ENCODE measurements around the gene RSPRY1. TPM values are rescaled to one million over a fixed set of nuclear protein-coding genes. Genes with fewer than 3 reads are reported as not detected.

The RSPRY1 gene
- total RNA-seq, 1 experiment from 2014 or later = 24.9 TPM

DNA sequence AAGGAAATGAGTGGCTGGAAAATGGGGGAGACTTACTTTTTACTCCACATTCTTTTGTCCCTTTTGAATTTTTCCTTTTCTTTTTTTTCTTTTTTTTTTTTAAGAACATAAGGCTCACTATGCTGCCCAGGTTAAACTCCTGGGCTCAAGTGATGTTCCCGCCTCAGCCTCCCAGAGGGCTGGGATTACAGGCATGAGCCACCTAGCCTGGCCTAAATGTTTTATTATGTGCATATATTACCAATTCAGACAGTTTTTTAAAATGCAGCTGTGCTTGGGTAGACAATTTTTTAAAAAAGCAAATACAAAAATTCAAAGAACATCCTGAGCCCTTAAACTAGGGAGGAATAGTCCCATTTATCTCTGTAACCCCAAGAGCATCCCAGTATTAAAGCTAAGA is 28.6 kb upstream of the RSPRY1 start:
- Histone ChIP-seq H3K4me1 (ENCODE audit: control insufficient read depth in 1 of 2, insufficient read depth in 2 of 2, low read length in 2 of 2) (no peaks in the 10 kb centered on the region), H3K4me2 (ENCODE audit: low read length) (no peak overlapping the region), H3K9me2 (ENCODE audit: insufficient read depth) (no peaks in the 10 kb centered on the region), H3K79me2 (ENCODE audit: insufficient read depth, low read length) (no peaks in the 10 kb centered on the region), H3K27me3 (ENCODE audit: insufficient read depth, low read length) (no peaks in the 10 kb centered on the region), H3K9me3 (ENCODE audit: control insufficient read depth in 1 of 2, insufficient read depth in 1 of 2, low read depth in 1 of 2, low read length in 2 of 2) (no peaks in the 10 kb centered on the region), H3K36me3 (ENCODE audit: control insufficient read depth in 1 of 2, insufficient read depth in 2 of 2, low read length in 2 of 2) (peaks cover 28 to 33% of the 10 kb centered on the region in 2 experiments), H2AFZ (ENCODE audit: low read depth, low read length, poor library complexity, severe bottlenecking) (no peak overlapping the region), H3K27ac (ENCODE audit: low read depth, low read length) (no peak overlapping the region), H3K4me3 (replicated peaks in 1 of 2; ENCODE audit: low read depth in 1 of 2, low read length in 2 of 2) (no peak overlapping the region), H3K9ac (ENCODE audit: low read length) (no peak overlapping the region), H4K20me1 (ENCODE audit: insufficient read depth) (no peaks in the 10 kb centered on the region)
- ChIA-PET CTCF (no interaction called here), RAD21 (ENCODE audit: low non-redundant PET in 1 of 2, low total read pairs in 2 of 2, uncharacterized antibody in 2 of 2, unreplicated experiment in 2 of 2) (no interaction called here), POLR2A (no interaction called here)
- no TSS peak for BruUV-seq (replicated peaks)
- DNase-seq (ENCODE audit: low read depth, low spot score) (no peak), ATAC-seq (no peak)
- intact Hi-C loops (cut with micrococcal nuclease) = no loop called here
- TF ChIP-seq EZH2 (IDR thresholded peaks at IDR 0.05) (no peak), RAD21 (IDR thresholded peaks at IDR 0.05; ENCODE audit: low read depth) (no peak), CTCF (IDR thresholded peaks at IDR 0.05 in 2 of 3, conservative IDR thresholded peaks at IDR 0.05 in 1 of 3; ENCODE audit: borderline replicate concordance in 1 of 3, insufficient read depth in 1 of 3, low read depth in 2 of 3, low read length in 2 of 3) (no peak), SP1 (IDR thresholded peaks at IDR 0.05; ENCODE audit: low read depth) (no peak), FOSL1 (IDR thresholded peaks at IDR 0.05; ENCODE audit: low read depth) (no peak), TCF7L2 (IDR thresholded peaks at IDR 0.05; ENCODE audit: borderline replicate concordance, extremely low read depth, insufficient read depth, insufficient read length) (no peak), EGR1 (IDR thresholded peaks at IDR 0.05; ENCODE audit: low read depth) (no peak), CBX3 (IDR thresholded peaks at IDR 0.05; ENCODE audit: low read depth) (no peak), POLR2A (IDR thresholded peaks at IDR 0.05; ENCODE audit: borderline replicate concordance, extremely low read depth, insufficient read depth, insufficient read length) (no peak)
- TF ChIP-seq, protein P1, sequence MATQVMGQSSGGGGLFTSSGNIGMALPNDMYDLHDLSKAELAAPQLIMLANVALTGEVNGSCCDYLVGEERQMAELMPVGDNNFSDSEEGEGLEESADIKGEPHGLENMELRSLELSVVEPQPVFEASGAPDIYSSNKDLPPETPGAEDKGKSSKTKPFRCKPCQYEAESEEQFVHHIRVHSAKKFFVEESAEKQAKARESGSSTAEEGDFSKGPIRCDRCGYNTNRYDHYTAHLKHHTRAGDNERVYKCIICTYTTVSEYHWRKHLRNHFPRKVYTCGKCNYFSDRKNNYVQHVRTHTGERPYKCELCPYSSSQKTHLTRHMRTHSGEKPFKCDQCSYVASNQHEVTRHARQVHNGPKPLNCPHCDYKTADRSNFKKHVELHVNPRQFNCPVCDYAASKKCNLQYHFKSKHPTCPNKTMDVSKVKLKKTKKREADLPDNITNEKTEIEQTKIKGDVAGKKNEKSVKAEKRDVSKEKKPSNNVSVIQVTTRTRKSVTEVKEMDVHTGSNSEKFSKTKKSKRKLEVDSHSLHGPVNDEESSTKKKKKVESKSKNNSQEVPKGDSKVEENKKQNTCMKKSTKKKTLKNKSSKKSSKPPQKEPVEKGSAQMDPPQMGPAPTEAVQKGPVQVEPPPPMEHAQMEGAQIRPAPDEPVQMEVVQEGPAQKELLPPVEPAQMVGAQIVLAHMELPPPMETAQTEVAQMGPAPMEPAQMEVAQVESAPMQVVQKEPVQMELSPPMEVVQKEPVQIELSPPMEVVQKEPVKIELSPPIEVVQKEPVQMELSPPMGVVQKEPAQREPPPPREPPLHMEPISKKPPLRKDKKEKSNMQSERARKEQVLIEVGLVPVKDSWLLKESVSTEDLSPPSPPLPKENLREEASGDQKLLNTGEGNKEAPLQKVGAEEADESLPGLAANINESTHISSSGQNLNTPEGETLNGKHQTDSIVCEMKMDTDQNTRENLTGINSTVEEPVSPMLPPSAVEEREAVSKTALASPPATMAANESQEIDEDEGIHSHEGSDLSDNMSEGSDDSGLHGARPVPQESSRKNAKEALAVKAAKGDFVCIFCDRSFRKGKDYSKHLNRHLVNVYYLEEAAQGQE (IDR thresholded peaks at IDR 0.05; ENCODE audit: low read depth) = no peak
- TF ChIP-seq, protein P2, sequence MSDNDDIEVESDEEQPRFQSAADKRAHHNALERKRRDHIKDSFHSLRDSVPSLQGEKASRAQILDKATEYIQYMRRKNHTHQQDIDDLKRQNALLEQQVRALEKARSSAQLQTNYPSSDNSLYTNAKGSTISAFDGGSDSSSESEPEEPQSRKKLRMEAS (IDR thresholded peaks at IDR 0.05) = no peak
- TF ChIP-seq, protein P3, sequence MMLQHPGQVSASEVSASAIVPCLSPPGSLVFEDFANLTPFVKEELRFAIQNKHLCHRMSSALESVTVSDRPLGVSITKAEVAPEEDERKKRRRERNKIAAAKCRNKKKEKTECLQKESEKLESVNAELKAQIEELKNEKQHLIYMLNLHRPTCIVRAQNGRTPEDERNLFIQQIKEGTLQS (IDR thresholded peaks at IDR 0.05) = no peak

All from HCT116 (cell line).